GM18508 (cell line): ENCODE measurements around the gene MFSD2A.
"Not testable (repeated sequence)": the region's sequence is repeated elsewhere in the genome, so short reads cannot be mapped to it uniquely, and the experiment has no call there.

Source experiments
- ATAC-seq: cut with Tn5 transposase; IDR thresholded peaks from one replicate; pipeline ENCODE4 v1.9.1; 2021; ENCODE audit warnings: moderate number of reproducible peaks; ENCODE audit not compliant: insufficient read depth, unreplicated experiment

Gene MFSD2A

GRCh38 chr1:39962964-39963363, 8.0 kb downstream of the MFSD2A start:
- not testable (repeated sequence) for ATAC-seq

GRCh38 chr1:39964552-39964951, 9.6 kb downstream of the MFSD2A start:
- ATAC-seq = no peak

- no peak for ATAC-seq
These were observed 10.1 kb downstream of the MFSD2A start for GRCh38 chr1:39965044-39965443.

DNA sequence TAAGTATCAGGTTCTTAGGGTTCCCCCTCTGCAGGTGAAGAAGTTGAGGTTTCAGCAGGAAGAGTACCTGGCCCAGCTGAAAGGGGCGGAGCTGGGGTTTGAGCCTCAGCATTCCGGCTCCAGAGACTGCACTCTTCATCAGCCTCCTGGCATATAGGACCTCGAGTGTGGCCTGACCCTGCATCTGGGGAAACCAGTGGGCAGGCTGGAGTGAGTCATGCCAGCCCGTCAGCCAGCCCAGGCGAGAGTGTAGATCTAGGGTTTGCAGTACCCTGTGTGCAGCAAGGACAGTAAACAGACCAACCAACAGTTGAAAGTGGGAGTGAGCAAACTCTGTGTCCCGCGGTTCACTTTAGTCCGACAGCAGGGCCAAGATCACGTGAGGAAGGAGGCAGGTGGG, 14.1 kb downstream of the MFSD2A start:
- no peak for ATAC-seq

DNA sequence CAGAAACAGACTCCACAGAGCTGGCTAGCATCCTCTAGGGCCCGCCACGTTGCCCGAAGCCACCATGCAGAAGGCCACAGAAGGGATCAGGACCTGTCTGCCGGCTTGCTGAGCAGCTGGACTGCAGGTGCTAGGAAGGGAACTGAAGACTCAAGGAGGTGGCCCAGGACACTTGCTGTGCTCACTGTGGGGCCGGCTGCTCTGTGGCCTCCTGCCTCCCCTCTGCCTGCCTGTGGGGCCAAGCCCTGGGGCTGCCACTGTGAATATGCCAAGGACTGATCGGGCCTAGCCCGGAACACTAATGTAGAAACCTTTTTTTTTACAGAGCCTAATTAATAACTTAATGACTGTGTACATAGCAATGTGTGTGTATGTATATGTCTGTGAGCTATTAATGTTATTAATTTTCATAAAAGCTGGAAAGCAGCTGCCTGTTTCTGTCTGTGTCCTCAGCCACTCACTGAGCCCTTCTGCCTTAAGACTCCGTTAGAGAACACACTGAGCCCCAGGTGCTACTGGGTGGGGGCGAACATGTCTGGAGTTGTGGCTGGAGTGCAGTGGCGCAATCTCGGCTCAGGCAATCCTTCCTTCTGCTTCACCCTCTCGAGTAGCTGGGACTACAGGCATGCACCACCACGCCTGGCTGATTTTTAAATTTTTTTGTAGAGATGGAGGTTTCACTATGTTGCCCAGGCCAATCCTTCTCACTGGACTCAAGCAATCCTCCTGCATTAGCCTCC, 14.8 kb downstream of the MFSD2A start:
- no peak for ATAC-seq

DNA sequence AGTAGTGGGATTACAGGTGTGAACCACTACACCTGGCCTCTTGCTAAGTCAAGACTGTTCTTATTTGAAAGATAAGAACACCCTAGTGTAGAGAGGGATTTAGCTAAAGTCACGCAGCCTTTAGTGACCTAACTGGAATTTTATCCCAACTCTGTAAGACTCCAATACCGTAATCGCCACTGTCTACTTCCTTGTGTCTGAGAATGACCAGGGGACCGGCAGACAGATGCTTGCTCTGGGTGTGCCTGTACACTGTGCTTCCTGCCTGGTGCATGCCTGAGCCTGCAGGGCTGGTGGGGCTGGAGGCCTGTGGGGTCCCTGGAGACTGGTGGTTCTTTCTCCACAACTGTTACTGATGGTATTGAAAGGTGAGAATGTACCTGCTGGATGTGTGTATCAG, 15.3 kb downstream of the MFSD2A start:
- no peak for ATAC-seq

- no peak for ATAC-seq
These were observed 16.2 kb downstream of the MFSD2A start for GRCh38 chr1:39971138-39971537.

- no peak for ATAC-seq
These were observed 18.7 kb downstream of the MFSD2A start for GRCh38 chr1:39973503-39974135.

DNA sequence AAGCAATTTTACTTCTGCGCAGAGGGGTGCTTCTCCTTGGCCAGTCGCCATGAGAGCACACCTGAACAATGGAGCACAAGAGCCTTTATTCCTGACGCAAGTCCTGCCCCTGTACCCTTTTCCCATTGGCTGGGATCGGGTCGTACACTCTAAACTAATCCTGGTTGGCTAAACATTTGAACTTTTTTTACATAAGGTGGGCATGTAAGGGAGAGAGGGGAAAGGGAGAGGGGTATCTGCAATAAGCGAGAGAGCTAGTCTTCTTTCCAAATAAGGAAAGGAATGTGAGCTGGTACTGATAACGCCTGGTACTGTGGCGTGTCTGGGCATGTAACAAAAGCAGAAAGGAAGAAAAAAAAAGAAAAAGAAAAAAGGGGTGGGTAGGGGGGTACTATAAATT, 21.8 kb downstream of the MFSD2A start:
- ATAC-seq = no peak

DNA sequence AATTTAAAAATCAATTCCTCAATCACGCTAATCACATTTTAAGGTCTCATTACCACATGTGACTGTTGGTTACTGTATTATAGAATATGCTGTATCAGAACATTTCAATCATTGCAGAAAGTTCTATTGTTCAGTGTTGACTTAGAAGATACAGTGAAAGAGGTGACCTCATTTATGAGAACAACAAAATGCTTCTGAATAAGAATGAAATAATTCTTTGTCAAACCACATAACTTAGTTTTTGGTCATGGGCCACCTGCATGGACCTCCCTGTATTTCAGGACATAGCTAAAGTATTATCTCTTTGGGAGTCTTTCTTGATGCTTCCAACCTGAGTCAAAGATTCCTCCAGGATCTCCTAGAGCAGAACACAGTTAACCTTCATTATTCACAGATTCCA, 22.3 kb downstream of the MFSD2A start:
- ATAC-seq = no peak

DNA sequence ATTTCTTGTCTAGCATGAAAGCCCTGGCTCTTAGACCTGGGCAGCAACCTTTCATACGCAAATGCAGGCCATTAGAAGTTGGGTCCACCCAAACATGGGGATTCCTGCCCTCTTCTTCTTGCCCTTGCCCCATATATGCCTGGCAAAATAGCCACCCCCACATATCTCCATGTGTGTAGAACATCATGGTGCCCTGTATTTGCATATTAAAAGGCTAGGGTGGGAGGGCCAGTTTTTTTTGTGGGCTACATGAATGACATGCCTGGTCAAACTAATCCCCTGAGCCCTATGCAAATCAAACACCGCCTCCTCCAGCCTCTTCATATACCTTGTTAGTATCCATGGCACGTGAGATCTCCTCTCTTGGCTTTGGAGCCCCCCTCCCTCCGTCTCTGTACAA, 24.7 kb downstream of the MFSD2A start:
- ATAC-seq = no peak

- ATAC-seq = no peak
These were observed 25.8 kb downstream of the MFSD2A start for GRCh38 chr1:39980555-39981313.

GRCh38 chr1:39981385-39981784, 26.4 kb downstream of the MFSD2A start:
- ATAC-seq = no peak

DNA sequence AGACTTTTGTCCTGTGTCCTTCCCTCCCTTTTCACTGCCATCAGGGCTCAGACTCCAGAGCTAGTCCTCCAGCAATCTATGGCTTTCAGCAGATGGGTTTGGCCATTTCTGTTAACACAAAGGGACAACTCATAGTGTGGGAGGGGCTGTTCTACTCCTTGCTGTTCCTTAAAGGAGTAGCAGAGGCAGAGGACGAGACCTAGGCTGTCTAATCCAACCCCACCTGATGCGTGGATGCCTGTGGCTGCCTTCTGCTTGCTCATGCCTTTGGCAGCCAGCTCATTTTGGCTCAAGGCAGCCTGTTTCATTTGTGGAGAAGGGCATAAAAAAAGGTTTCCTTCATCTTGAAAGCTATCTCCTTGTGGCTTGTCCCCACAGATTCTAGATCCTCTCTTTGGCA, 27.0 kb downstream of the MFSD2A start:
- no peak for ATAC-seq

- not testable (repeated sequence) for ATAC-seq
These were observed 29.5 kb downstream of the MFSD2A start for GRCh38 chr1:39984480-39984879.

DNA sequence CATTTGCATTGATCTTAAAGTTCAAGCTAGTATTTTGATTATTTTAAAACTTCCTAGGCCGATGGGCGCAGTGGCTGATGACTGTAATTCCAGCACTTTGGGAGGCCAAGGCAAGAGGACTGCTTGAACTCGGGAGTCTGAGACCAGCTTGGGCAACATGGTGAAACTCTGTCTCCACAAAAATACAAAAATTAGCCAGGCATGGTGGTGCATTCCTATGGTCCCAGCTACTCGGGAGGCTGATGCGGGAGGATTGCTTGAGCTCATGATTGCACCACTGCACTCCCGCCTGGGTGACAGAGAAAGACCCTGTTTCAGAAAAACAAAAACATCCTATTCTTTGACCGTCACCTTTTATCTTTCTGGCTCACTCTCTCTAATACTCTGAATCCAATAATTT, 30.0 kb downstream of the MFSD2A start:
- no peak for ATAC-seq

GRCh38 chr1:39987869-39988268, 32.9 kb downstream of the MFSD2A start:
- no peak for ATAC-seq

DNA sequence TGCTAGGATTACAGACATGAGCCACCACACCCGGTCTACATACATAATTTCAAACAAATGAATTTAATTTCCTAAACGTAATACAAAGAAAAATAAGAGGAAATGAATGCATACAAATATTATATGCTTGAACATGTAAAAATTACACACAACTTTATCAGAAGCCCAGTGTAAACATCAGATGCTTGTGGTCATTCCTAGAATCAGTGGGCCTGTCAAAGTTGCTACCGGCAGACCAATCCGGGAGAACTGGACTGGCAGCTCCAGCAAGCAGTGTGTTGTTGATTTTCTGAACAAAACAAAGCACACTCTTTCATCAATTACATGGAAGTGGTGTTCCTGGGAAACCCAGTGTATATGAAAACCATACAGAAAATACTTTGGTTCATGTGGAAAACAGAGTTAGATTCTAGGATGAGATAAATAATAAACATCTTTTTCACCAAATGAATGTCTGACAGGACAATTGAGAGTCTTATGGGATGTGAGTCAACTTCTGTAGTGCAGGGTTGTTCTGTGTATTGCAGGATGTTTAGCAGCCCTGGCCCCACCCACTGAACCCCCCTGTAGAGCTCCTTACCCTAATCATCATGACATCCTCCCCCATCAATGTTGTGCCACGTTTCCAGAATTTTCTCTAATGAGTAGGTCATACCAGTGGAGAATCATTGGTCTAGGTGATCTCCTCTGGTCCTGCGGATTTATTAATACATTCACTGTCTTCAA, 33.8 kb downstream of the MFSD2A start:
- ATAC-seq = no peak

GRCh38 chr1:39990428-39990827, 35.5 kb downstream of the MFSD2A start:
- no peak for ATAC-seq

DNA sequence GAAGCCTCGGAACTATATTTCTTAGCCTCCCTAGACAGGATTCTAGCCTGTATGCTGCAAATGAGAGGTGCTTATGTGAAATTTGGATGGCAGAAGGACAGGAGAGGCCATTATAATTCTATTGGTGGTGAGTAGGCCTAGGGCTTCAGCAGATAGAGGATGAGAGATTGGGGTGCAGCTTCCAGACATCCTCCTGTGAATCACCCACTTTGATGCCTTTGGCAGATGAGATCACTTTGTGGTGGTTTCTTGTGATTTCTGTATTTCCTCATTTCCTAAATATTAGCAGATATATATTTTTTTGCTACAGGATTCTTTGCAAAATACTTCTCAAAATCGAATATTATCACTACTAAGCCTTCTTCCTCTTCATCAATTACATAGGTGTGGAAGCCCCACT, 37.3 kb downstream of the MFSD2A start:
- no peak for ATAC-seq

GRCh38 chr1:39992888-39993287, 37.9 kb downstream of the MFSD2A start:
- ATAC-seq = no peak
